ENCODE measurements around the gene EPN1.

EPN1 gene

DNA sequence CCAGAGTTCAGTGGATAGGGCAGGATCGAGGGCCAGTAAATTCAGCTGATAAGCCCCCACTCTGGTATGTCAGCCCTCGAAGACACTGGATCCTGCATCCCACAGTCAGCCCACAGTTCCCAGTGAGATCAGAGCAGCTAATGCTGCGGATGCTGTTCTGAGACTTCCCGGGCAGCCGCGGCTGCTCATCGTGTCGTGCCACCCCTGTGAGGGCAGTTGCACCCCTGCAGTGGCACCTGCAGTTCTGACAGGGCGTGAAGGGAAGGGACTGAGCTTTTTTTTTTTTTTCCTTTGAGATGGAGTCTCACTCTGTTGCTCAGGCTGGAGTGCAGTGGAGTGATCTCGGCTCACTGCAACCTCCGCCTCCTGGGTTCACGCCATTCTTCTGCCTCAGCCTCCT, 7.5 kb upstream of the EPN1 start:
- TF ChIP-seq, protein P1, sequence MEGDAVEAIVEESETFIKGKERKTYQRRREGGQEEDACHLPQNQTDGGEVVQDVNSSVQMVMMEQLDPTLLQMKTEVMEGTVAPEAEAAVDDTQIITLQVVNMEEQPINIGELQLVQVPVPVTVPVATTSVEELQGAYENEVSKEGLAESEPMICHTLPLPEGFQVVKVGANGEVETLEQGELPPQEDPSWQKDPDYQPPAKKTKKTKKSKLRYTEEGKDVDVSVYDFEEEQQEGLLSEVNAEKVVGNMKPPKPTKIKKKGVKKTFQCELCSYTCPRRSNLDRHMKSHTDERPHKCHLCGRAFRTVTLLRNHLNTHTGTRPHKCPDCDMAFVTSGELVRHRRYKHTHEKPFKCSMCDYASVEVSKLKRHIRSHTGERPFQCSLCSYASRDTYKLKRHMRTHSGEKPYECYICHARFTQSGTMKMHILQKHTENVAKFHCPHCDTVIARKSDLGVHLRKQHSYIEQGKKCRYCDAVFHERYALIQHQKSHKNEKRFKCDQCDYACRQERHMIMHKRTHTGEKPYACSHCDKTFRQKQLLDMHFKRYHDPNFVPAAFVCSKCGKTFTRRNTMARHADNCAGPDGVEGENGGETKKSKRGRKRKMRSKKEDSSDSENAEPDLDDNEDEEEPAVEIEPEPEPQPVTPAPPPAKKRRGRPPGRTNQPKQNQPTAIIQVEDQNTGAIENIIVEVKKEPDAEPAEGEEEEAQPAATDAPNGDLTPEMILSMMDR (IDR thresholded peaks at IDR 0.05; ENCODE audit: low read depth, low read length, missing control alignments), result no peak
- H3K27ac ChIP-seq, result no peak overlapping the region
- peaks cover 77% of the 10 kb centered on the region for H3K36me3 ChIP-seq (replicated peaks)
- H3K4me3 ChIP-seq (ENCODE audit: low read depth, low read length), result no peak overlapping the region
- no peaks in the 10 kb centered on the region for H3K27me3 ChIP-seq (replicated peaks)
- DNase-seq, result no peak
- in situ Hi-C loops (cut with HindIII; ENCODE audit: low pct_ligation_motif_present, low sequenced_read_pairs), result no loop called here

DNA sequence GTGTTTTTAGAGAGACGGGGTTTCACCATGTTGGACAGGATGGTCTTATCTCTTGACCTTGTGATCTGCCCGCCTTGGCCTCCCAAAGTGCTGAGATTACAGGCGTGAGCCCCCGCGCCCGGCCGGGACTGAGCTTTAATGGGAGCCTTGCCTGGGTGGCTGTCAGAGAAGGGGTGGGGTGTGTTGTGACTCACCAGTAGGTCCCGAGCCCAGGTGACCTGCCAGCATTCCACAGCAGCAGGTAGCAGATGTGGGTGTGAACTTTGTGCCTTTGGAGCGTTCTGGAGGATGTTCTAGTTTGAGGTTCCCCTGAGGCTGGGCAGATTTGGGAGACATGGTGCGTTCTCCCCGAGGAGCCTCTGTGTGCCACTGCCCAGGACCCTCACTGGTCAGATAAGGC, 7.1 kb upstream of the EPN1 start:
- Histone ChIP-seq H3K27ac (no peak overlapping the region), H3K4me3 (ENCODE audit: low read depth, low read length) (no peak overlapping the region), H3K27me3 (replicated peaks) (no peaks in the 10 kb centered on the region), H3K36me3 (replicated peaks) (peaks cover 73% of the 10 kb centered on the region)
- no peak for DNase-seq
- in situ Hi-C loops (cut with HindIII; ENCODE audit: low pct_ligation_motif_present, low sequenced_read_pairs), result no loop called here
- TF ChIP-seq, protein P1 (IDR thresholded peaks at IDR 0.05; ENCODE audit: low read depth, low read length, missing control alignments), result no peak

DNA sequence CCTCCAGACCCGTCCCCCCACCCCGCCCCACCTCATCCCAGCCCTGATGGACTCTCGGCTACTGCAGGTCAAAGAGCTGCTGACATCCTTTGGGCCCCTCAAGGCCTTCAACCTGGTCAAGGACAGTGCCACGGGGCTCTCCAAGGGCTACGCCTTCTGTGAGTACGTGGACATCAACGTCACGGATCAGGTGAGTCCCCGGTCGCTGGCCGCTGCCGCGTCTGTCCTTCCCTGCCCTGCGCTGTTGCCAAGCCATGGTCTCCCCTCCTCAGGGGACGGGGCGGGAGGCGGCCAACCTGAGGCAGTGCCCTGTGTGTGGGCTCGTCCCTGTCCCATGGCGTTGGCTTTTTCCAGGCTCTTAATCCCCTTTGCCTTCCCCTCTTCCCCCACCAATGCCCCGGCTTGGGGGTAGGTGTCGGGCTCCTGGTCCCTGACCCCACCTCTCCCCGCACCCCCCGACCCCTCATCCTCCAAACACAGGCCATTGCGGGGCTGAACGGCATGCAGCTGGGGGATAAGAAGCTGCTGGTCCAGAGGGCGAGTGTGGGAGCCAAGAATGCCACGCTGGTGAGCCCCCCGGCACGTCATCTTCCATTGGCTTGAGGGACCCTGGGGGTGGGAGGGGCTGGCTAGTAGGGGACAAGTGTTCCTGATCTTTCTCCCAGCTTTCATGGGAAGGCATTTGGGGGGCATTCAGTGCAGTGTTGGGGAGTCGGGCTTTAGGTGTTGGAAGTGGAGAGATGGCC, 6.2 kb upstream of the EPN1 start:
- in situ Hi-C loops (cut with HindIII; ENCODE audit: low pct_ligation_motif_present, low sequenced_read_pairs), result no loop called here
- no peaks in the 10 kb centered on the region for H3K27me3 ChIP-seq (replicated peaks)
- TF ChIP-seq, protein P1 (IDR thresholded peaks at IDR 0.05; ENCODE audit: low read depth, low read length, missing control alignments), result no peak

GRCh38 chr19:55669418-55670279, 5.4 kb upstream of the EPN1 start:
- in situ Hi-C loops (cut with HindIII; ENCODE audit: low pct_ligation_motif_present, low sequenced_read_pairs), result no loop called here
- no peak for DNase-seq
- H3K36me3 ChIP-seq (replicated peaks), result peaks cover 61% of the 10 kb centered on the region
- no peaks in the 10 kb centered on the region for H3K27me3 ChIP-seq (replicated peaks)
- H3K27ac ChIP-seq, result no peak overlapping the region
- no peak overlapping the region for H3K4me3 ChIP-seq (ENCODE audit: low read depth, low read length)
- TF ChIP-seq, protein P1 (IDR thresholded peaks at IDR 0.05; ENCODE audit: low read depth, low read length, missing control alignments), result no peak

More for the DNA sequence above, 6.2 kb upstream of the EPN1 start:
- no peak overlapping the region for H3K4me3 ChIP-seq (ENCODE audit: low read depth, low read length)
- no peak overlapping the region for H3K27ac ChIP-seq
- peaks cover 64% of the 10 kb centered on the region for H3K36me3 ChIP-seq (replicated peaks)
- DNase-seq, result no peak

GRCh38 chr19:55670280-55671053, 4.6 kb upstream of the EPN1 start:
- H3K36me3 ChIP-seq (replicated peaks), result peaks cover 56% of the 10 kb centered on the region
- TF ChIP-seq, protein P1 (IDR thresholded peaks at IDR 0.05; ENCODE audit: low read depth, low read length, missing control alignments), result no peak
- H3K27ac ChIP-seq, result no peak overlapping the region
- H3K27me3 ChIP-seq (replicated peaks), result no peaks in the 10 kb centered on the region
- no peak overlapping the region for H3K4me3 ChIP-seq (ENCODE audit: low read depth, low read length)
- in situ Hi-C loops (cut with HindIII; ENCODE audit: low pct_ligation_motif_present, low sequenced_read_pairs), result no loop called here
- no peak for DNase-seq
